ENCODE measurements around the gene DYNLL1. TPM values are rescaled to one million over a fixed set of nuclear protein-coding genes. Genes with fewer than 3 reads are reported as not detected.

DYNLL1 gene
- total RNA-seq, 1 experiment from 2014 or later: 243 TPM

- TF ChIP-seq MAX (IDR thresholded peaks at IDR 0.05) (no peak), TCF7L2 (IDR thresholded peaks at IDR 0.05; ENCODE audit: borderline replicate concordance, extremely low read depth, insufficient read depth, insufficient read length) (no peak)
These were observed 27.0 kb upstream of the DYNLL1 start (continued) for GRCh38 chr12:120468821-120469449.

GRCh38 chr12:120469450-120470149 is 26.3 kb upstream of the DYNLL1 start, which contains the start of gene SRSF9:
Gene SRSF9 (minus strand): TSS chr12:120469748. CDS start chr12:120469609, 139 bp downstream.
- H3K4me2 ChIP-seq (ENCODE audit: low read length): peak within 1 kb of the TSS; percentile 91
- RAD21 ChIA-PET (ENCODE audit: low non-redundant PET in 1 of 2, low total read pairs in 2 of 2, uncharacterized antibody in 2 of 2, unreplicated experiment in 2 of 2): interaction anchor here in 1 of 2 experiments (0.5 kb wide), 1 partner anchor 68 kb away, joined by 3 read pairs; no protein-coding TSS in a partner anchor

More at GRCh38 chr12:120469450-120470149, 26.3 kb upstream of the DYNLL1 start, which contains the start of gene SRSF9:
- no TSS peak for BruUV-seq (replicated peaks)
- Histone ChIP-seq H3K27me3 (ENCODE audit: insufficient read depth, low read length) (no peaks in the 10 kb centered on the region), H3K9me3 (ENCODE audit: control insufficient read depth in 1 of 2, insufficient read depth in 1 of 2, low read depth in 1 of 2, low read length in 2 of 2) (no peaks in the 10 kb centered on the region), H4K20me1 (ENCODE audit: insufficient read depth) (peaks cover 23% of the 10 kb centered on the region; the same call in 1 of the 2 replicates), H3K9ac (ENCODE audit: low read length) (peak within 1 kb of the TSS; percentile 95), H3K4me1 (ENCODE audit: control insufficient read depth in 1 of 2, insufficient read depth in 2 of 2, low read length in 2 of 2) (peaks cover 31 to 60% of the 10 kb centered on the region in 2 experiments), H3K9me2 (ENCODE audit: insufficient read depth) (no peaks in the 10 kb centered on the region), H3K4me3 (replicated peaks in 1 of 2; ENCODE audit: low read depth in 1 of 2, low read length in 2 of 2) (peak within 1 kb of the TSS; percentile 80 to 89), H2AFZ (ENCODE audit: low read depth, low read length, poor library complexity, severe bottlenecking) (no peak within 1 kb of the TSS), H3K79me2 (ENCODE audit: insufficient read depth, low read length) (peaks cover 69% of the 10 kb centered on the region), H3K36me3 (ENCODE audit: control insufficient read depth in 1 of 2, insufficient read depth in 2 of 2, low read length in 2 of 2) (peaks cover 18 to 19% of the 10 kb centered on the region in 2 experiments), H3K27ac (ENCODE audit: low read depth, low read length) (peak within 1 kb of the TSS; percentile 97)
- POLR2A ChIA-PET: interaction anchor here (0.7 to 2.5 kb wide), 7 partner anchors 10 to 269 kb away, joined by 3 to 12 read pairs (median 4); partner anchors contain the start of genes DYNLL1, RNU4-2 and RPLP0
- DNase-seq (ENCODE audit: low read depth, low spot score) (peak; percentile 95), ATAC-seq (peak; percentile 85)
- CTCF ChIA-PET: interaction anchor here (0.6 kb wide), 1 partner anchor 167 kb away, joined by 3 read pairs; the partner anchor contains the start of gene SIRT4
- TF ChIP-seq POLR2AphosphoS5 (IDR thresholded peaks at IDR 0.05; ENCODE audit: low read depth, low read length): peak; percentile 94
- TF ChIP-seq SIN3A (IDR thresholded peaks at IDR 0.05; ENCODE audit: low read depth): no peak
- no peak for TF ChIP-seq SRF (IDR thresholded peaks at IDR 0.05; ENCODE audit: low read depth)
- TF ChIP-seq YY1 (IDR thresholded peaks at IDR 0.05; ENCODE audit: extremely low read depth, insufficient replicate concordance, low read depth, low read length): peak; percentile 75
- peak; percentile 47 for TF ChIP-seq POLR2A (IDR thresholded peaks at IDR 0.05; ENCODE audit: borderline replicate concordance, extremely low read depth, insufficient read depth, insufficient read length)
- TF ChIP-seq CTCF (IDR thresholded peaks at IDR 0.05 in 2 of 3, conservative IDR thresholded peaks at IDR 0.05 in 1 of 3; ENCODE audit: borderline replicate concordance in 1 of 3, insufficient read depth in 1 of 3, low read depth in 2 of 3, low read length in 2 of 3): peak in 2 of 3 experiments; percentile 71 to 90; a peak in 4 of 6 replicates
- TF ChIP-seq ZFX (IDR thresholded peaks at IDR 0.05): peak; percentile 79
- TF ChIP-seq ZBTB33 (IDR thresholded peaks at IDR 0.05; ENCODE audit: extremely low read depth, insufficient replicate concordance, low read length): peak; percentile 11
- peak; percentile 79 for TF ChIP-seq TCF7L2 (IDR thresholded peaks at IDR 0.05; ENCODE audit: borderline replicate concordance, extremely low read depth, insufficient read depth, insufficient read length)
- intact Hi-C loops (cut with micrococcal nuclease): loop anchor here (5.0 kb wide), 1 partner anchor 132 kb away; no protein-coding TSS in a partner anchor
